GM12891 (cell line): Measurements from ENCODE around the gene DNAJC11.

Experiments
- POLR2A ChIP-seq: IDR thresholded peaks from 2 replicates; pipeline ENCODE4 v1.6.1; 2011; ENCODE audit warnings: low read depth, low read length, control low read depth
- POLR2AphosphoS5 ChIP-seq: IDR thresholded peaks from 2 replicates; pipeline ENCODE4 v1.6.1; 2011; ENCODE audit warnings: low read depth, low read length, control low read depth
- POU2F2 ChIP-seq: IDR thresholded peaks from 2 replicates; pipeline ENCODE4 v1.6.1; 2011; ENCODE audit warnings: low read depth, mild to moderate bottlenecking, control low read depth, low read length, moderate library complexity
- SPI1 ChIP-seq: IDR thresholded peaks from 2 replicates; pipeline ENCODE4 v1.6.1; 2011; ENCODE audit warnings: low read depth, low read length, control low read depth

GRCh38 chr1:6627841-6628545 is 73.6 kb downstream of the DNAJC11 start:
- TF ChIP-seq POLR2AphosphoS5 (no peak), POLR2A (no peak), SPI1 (no peak), POU2F2 (no peak)
